Coronary artery (tissue), 2 donors: ENCODE measurements around the gene FRRS1.
"Not testable (repeated sequence)": the region's sequence is repeated elsewhere in the genome, so short reads cannot be mapped to it uniquely, and the experiment has no call there.

Source experiments
- DNase-seq: peaks from one replicate; pipeline ENCODE4 v3.0.0-alpha.2; 2017; ENCODE audit warnings: low spot score
- H3K27ac ChIP-seq, 2 donors: fragments of 200-600 bp; sonication (generic); one replicate each; pipeline ENCODE4 v1.5.1; 2016 to 2019
- H3K4me3 ChIP-seq: fragments of 200-600 bp; sonication (generic); 2 replicates; pipeline ENCODE4 v1.5.1; 2016; ENCODE audit warnings: mild to moderate bottlenecking, moderate library complexity
- TF ChIP-seq, protein P1 (sequence below): fragments of 200-600 bp; sonication (generic); IDR thresholded peaks from one replicate; pipeline ENCODE4 v1.5.1; 2019; ENCODE audit warnings: antibody characterized with exemption

Gene FRRS1

DNA sequence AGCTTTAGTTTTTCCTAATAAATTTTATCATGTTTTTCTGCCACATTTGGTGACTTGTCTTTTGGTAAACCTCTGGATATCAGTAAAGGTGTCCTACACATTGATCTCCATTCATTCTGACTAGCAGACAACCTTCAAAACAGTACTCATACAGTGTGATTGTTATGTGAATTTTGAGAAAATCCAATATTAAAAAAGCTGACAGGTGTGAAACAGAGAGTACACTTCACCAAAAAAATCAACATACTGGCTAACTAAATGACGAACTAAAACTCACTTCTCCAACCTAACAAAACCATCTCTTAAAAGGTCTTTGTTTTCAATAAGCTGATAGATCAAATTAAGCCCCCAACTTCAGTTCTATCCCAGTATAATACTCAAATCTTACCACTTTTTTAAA lies 1.5 kb downstream of the FRRS1 start:
- Histone ChIP-seq H3K27ac (no peak overlapping the region), H3K4me3 (no peak overlapping the region)
- no peak for DNase-seq
- TF ChIP-seq, protein P1, sequence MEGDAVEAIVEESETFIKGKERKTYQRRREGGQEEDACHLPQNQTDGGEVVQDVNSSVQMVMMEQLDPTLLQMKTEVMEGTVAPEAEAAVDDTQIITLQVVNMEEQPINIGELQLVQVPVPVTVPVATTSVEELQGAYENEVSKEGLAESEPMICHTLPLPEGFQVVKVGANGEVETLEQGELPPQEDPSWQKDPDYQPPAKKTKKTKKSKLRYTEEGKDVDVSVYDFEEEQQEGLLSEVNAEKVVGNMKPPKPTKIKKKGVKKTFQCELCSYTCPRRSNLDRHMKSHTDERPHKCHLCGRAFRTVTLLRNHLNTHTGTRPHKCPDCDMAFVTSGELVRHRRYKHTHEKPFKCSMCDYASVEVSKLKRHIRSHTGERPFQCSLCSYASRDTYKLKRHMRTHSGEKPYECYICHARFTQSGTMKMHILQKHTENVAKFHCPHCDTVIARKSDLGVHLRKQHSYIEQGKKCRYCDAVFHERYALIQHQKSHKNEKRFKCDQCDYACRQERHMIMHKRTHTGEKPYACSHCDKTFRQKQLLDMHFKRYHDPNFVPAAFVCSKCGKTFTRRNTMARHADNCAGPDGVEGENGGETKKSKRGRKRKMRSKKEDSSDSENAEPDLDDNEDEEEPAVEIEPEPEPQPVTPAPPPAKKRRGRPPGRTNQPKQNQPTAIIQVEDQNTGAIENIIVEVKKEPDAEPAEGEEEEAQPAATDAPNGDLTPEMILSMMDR = no peak

DNA sequence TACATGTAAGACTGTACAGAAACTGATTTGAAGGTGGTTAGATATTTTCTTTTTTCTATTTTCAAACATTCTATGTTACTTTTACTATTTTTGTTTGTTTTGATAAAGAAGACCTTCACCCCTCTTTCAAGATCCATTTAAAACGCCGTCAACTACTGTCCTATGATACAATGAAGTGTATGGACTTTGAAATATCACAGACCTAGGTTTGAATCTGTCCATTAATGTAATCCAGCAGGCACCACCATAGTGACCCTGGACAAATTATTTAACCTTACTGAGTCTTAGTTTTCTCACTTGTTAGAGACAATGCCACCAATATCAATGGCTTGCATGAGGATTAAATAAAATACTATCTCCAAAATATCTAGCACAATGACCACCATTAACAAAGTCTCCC lies 2.0 kb downstream of the FRRS1 start:
- no peak overlapping the region for H3K27ac ChIP-seq
- DNase-seq = no peak
- TF ChIP-seq, protein P1 = no peak
- no peak overlapping the region for H3K4me3 ChIP-seq

DNA sequence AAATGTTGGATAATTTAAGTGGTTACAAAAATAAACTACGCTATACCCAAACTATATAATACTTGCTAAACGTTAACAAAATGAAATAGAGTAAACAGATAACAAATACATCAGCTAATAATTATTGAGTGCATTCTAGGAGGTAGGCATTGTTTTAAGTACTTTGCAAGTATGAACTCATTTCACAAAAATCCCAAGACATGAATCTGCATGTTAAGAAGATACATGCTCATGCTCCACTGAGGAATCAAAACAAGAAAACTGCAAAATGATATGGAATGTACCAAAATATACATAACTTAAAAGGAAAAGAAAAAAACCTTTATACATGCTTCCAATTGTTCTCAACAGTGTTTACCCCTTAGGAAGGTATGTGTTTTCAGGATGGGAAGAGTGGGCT lies 2.5 kb downstream of the FRRS1 start:
- DNase-seq = no peak
- Histone ChIP-seq H3K4me3 (no peak overlapping the region), H3K27ac (no peak overlapping the region)
- TF ChIP-seq, protein P1 = no peak

DNA sequence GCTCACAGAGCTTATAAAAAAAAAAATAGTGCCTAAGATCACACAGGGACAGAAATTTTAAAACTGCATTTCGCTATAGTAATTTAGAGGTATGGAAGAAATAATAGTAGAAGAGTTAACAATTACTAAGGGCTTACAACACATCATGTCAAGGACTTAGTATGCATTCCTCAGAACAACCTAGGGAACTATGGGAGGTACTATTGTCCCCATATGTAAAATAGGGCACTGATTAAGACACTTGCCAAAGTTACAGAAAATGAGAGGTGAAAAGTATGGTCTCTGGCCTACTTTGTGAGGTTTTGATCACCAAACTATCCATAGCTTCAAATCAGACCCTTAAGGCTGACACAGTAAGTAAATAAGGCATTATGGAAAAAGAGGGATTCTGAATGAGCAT lies 4.7 kb downstream of the FRRS1 start:
- Histone ChIP-seq H3K27ac (peak overlapping the region in 1 of 2 donors; percentile 13), H3K4me3 (no peak overlapping the region)
- no peak for DNase-seq
- TF ChIP-seq, protein P1 = no peak

DNA sequence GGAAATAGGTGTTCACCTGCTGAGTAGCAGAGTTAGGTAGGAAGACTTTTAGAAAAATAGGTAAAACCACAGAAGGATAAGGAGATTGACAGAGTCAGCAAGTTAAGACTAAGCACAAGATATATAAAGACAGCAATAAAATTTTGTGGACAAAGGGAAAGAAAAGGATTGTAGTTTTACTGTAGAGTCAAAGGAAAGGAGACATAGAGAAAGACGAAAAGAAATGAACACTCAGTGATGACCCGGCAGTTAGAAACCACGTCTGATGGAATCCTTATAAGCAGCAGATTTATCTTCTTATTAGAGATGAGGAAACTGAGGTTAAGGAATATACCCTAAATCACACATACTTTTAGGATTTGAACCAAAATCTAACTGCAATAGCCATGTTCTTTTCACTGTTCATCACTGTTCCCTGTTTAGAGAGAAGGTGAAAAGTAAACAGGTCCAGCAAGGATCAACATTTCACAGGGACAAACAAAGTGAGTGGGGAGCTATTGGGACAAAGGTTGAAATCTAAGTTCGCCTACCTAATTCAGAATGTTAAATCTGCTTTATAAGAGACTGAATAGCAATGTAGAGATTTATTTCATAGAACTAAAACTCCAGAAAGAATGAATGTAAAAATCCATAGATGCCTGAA lies 6.8 kb downstream of the FRRS1 start:
- DNase-seq = no peak
- Histone ChIP-seq H3K27ac (no peak overlapping the region), H3K4me3 (no peak overlapping the region)
- TF ChIP-seq, protein P1 = no peak

DNA sequence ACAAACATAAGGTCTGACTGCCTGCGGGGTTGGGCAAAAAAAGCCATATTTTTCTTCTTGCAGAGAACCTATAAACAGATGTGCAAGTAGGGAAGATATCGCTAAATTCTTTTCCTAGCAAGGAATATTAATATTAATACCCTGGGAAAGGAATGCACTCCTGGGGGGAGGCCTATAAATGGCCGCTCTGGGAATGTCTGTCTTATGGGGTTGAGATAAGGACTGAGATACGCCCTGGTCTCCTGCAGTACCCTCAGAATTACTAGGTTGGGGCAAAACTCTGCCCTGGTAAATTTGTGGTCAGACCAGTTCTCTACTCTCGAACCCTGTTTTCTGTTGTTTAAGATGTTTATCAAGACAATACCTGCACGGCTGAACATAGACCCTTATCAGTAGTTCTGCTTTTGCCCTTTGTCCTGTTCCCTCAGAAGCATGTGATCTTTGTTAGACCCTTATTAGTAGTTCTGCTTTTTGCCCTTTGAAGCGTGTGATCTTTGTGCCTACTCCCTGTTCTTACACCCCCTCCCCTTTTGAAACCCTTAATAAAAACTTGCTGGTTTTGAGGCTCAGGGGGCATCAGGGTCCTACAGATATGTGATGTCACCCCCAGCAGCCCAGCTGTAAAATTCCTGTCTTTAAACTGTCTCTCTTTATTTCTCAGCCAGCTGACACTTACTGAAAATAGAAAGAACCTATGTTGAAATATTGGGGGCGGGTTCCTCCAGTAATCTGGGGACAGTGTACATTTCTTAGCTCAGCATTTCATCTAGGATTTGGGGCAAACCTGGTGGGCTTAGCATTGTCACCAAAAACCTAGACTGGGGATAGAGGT lies 7.5 kb downstream of the FRRS1 start:
- not testable (repeated sequence) for DNase-seq, H3K4me3 ChIP-seq
- peak overlapping the region in 1 of 2 donors; percentile 9 for H3K27ac ChIP-seq

DNA sequence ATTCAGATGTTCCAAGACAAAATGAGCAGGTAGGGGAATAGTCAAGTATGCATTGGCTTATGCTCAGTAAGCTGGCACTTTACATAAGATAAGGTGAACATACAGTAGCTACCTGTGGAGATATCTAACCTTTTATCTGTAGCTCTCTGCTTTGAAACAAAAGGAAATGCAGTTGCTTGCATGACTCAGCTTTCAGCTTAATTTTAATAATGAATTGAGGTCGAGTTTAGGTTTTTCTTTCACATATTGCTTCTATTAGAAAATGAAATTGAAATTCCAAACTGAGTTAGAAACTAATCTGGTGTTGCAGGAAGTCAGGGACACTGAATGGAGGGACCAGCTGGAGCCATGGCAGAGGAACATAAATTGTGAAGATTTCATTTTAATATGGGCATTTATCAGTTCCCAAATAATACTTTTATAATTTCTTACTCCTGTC lies 8.3 kb downstream of the FRRS1 start:
- no peak for DNase-seq
- Histone ChIP-seq H3K27ac (no peak overlapping the region), H3K4me3 (no peak overlapping the region)
- TF ChIP-seq, protein P1 = no peak
